ENCODE results near the gene ANO3.

ANO3 gene

GRCh38 chr11:26553182-26553581, 221.3 kb downstream of the ANO3 start:
- DNase-seq, result no peak
- H3K36me3 Mint-ChIP-seq (ENCODE audit: low read depth), result no peaks in the 10 kb centered on the region
- H3K27ac Mint-ChIP-seq, result no peak overlapping the region
- TF ChIP-seq CTCF (IDR thresholded peaks at IDR 0.05), result no peak
- H3K4me1 Mint-ChIP-seq, result no peaks in the 10 kb centered on the region
- H3K9me3 Mint-ChIP-seq, result no peaks in the 10 kb centered on the region
- H3K27me3 Mint-ChIP-seq (ENCODE audit: low read depth, poor library complexity), result no peaks in the 10 kb centered on the region
- H3K4me3 Mint-ChIP-seq, result no peak overlapping the region

GRCh38 chr11:26554455-26554854, 222.5 kb downstream of the ANO3 start:
- Mint-ChIP-seq H3K4me3 (no peak overlapping the region), H3K36me3 (ENCODE audit: low read depth) (no peaks in the 10 kb centered on the region), H3K9me3 (no peaks in the 10 kb centered on the region), H3K27ac (no peak overlapping the region), H3K27me3 (ENCODE audit: low read depth, poor library complexity) (no peaks in the 10 kb centered on the region), H3K4me1 (no peaks in the 10 kb centered on the region)
- no peak for DNase-seq
- TF ChIP-seq CTCF (IDR thresholded peaks at IDR 0.05), result no peak

- H3K4me3 Mint-ChIP-seq, result no peak overlapping the region
- no peak for TF ChIP-seq CTCF (IDR thresholded peaks at IDR 0.05)
- no peaks in the 10 kb centered on the region for H3K9me3 Mint-ChIP-seq
- no peak overlapping the region for H3K27ac Mint-ChIP-seq
- no peaks in the 10 kb centered on the region for H3K36me3 Mint-ChIP-seq (ENCODE audit: low read depth)
- DNase-seq, result no peak
- no peaks in the 10 kb centered on the region for H3K4me1 Mint-ChIP-seq
- no peaks in the 10 kb centered on the region for H3K27me3 Mint-ChIP-seq (ENCODE audit: low read depth, poor library complexity)
These were observed 224.7 kb downstream of the ANO3 start for GRCh38 chr11:26556582-26556981.

GRCh38 chr11:26557666-26558065, 225.7 kb downstream of the ANO3 start:
- Mint-ChIP-seq H3K27me3 (ENCODE audit: low read depth, poor library complexity) (no peaks in the 10 kb centered on the region), H3K4me3 (no peak overlapping the region), H3K4me1 (no peaks in the 10 kb centered on the region), H3K27ac (no peak overlapping the region), H3K36me3 (ENCODE audit: low read depth) (no peaks in the 10 kb centered on the region), H3K9me3 (no peaks in the 10 kb centered on the region)
- no peak for DNase-seq
- TF ChIP-seq CTCF (IDR thresholded peaks at IDR 0.05), result no peak

GRCh38 chr11:26558190-26558589, 226.3 kb downstream of the ANO3 start:
- Mint-ChIP-seq H3K36me3 (ENCODE audit: low read depth) (no peaks in the 10 kb centered on the region), H3K27me3 (ENCODE audit: low read depth, poor library complexity) (no peaks in the 10 kb centered on the region), H3K4me1 (no peaks in the 10 kb centered on the region), H3K9me3 (no peaks in the 10 kb centered on the region), H3K4me3 (no peak overlapping the region), H3K27ac (no peak overlapping the region)
- no peak for DNase-seq
- TF ChIP-seq CTCF (IDR thresholded peaks at IDR 0.05), result no peak

- DNase-seq, result no peak
- TF ChIP-seq CTCF (IDR thresholded peaks at IDR 0.05), result no peak
- H3K27ac Mint-ChIP-seq, result peak overlapping the region; percentile 39
- peaks cover 44% of the 10 kb centered on the region for H3K4me1 Mint-ChIP-seq
- H3K4me3 Mint-ChIP-seq, result no peak overlapping the region
- no peaks in the 10 kb centered on the region for H3K27me3 Mint-ChIP-seq (ENCODE audit: low read depth, poor library complexity)
- no peaks in the 10 kb centered on the region for H3K9me3 Mint-ChIP-seq
- no peaks in the 10 kb centered on the region for H3K36me3 Mint-ChIP-seq (ENCODE audit: low read depth)
These were observed 237.7 kb downstream of the ANO3 start for GRCh38 chr11:26569646-26570045.
